ENCODE results near the gene GGTLC1.

DNA sequence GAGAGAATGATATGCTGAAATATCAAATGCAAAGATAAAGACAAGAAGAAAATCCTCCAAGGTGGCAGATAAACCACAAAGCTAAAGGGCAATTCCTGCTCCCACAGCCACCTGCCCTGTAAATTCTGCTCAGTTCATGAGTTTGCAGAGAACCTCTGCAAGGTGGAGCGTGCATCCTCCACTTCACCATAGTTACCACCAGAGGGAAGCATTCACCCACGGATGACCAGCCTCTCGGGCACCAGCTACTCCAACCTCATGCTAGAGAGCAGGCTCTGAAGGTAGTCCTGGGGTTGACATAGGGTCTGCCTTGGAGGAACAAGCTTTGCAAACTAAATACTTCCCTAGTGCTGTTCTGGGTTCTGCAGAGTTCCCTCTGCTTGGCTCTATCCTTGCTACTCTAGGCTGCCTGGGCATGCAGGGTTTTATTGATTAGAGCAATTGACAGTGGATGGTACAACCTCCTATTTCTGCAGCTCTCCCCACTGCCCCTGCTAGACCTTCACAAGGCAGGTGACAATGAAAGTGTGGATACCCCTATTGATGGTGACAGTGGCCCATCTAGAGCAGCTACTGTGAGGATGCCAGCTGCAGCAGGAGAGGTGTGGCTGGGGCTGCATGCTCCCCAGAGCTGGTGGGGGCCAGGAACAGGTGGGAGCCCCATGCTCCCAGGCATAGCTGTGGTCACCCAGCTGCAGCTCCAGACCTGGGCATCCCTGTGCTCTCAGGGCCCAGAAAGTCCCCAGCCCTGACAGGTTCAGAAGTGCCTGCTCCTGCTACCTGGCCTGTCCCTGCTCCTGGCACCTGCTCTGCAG, 51.1 kb downstream of the GGTLC1 start:
- TF ChIP-seq, protein P1, sequence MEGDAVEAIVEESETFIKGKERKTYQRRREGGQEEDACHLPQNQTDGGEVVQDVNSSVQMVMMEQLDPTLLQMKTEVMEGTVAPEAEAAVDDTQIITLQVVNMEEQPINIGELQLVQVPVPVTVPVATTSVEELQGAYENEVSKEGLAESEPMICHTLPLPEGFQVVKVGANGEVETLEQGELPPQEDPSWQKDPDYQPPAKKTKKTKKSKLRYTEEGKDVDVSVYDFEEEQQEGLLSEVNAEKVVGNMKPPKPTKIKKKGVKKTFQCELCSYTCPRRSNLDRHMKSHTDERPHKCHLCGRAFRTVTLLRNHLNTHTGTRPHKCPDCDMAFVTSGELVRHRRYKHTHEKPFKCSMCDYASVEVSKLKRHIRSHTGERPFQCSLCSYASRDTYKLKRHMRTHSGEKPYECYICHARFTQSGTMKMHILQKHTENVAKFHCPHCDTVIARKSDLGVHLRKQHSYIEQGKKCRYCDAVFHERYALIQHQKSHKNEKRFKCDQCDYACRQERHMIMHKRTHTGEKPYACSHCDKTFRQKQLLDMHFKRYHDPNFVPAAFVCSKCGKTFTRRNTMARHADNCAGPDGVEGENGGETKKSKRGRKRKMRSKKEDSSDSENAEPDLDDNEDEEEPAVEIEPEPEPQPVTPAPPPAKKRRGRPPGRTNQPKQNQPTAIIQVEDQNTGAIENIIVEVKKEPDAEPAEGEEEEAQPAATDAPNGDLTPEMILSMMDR (IDR thresholded peaks at IDR 0.05) = peak; percentile 60 to 83 (median 77)
- no peak for TF ChIP-seq POLR2A (IDR thresholded peaks at IDR 0.05)

Measured in heart left ventricle (tissue), 13 donors.